Suprapubic skin (tissue), 4 donors: ENCODE results near the gene MOCOS. TPM values are rescaled to one million over a fixed set of nuclear protein-coding genes. Genes with fewer than 3 reads are reported as not detected.

Experiments
- DNase-seq, 2 donors: peaks; one replicate each; pipeline ENCODE4 v3.0.0-alpha.2; 2019; ENCODE audit warnings: low spot score in 2 of 2
- H3K27ac ChIP-seq: fragments of 200-600 bp; sonication (generic); one replicate; pipeline ENCODE4 v1.5.1; 2019
- H3K27me3 ChIP-seq: fragments of 200-600 bp; sonication (generic); one replicate; pipeline ENCODE4 v1.5.1; 2019
- H3K36me3 ChIP-seq: fragments of 200-600 bp; sonication (generic); one replicate; pipeline ENCODE4 v1.5.1; 2019
- H3K4me1 ChIP-seq: fragments of 200-600 bp; sonication (generic); one replicate; pipeline ENCODE4 v1.5.1; 2019
- H3K4me3 ChIP-seq: fragments of 200-600 bp; sonication (generic); one replicate; pipeline ENCODE4 v1.5.1; 2019; ENCODE audit warnings: mild to moderate bottlenecking
- H3K9me3 ChIP-seq: fragments of 200-600 bp; sonication (generic); one replicate; pipeline ENCODE4 v1.5.1; 2019
- CTCF ChIP-seq, 2 donors: fragments of 200-600 bp in 1 of 2; fragments of 450-650 bp in 1 of 2; sonication (generic) in 1 of 2; IDR thresholded peaks; one replicate each; pipeline ENCODE4 v1.5.1; 2016 to 2019; ENCODE audit warnings: antibody characterized with exemption in 2 of 2, mild to moderate bottlenecking in 1 of 2, moderate library complexity in 1 of 2
- EP300 ChIP-seq: sonication (generic); formaldehyde crosslinking; IDR thresholded peaks from one replicate; pipeline ENCODE4 v1.6.1; 2017; ENCODE audit warnings: antibody characterized with exemption
- POLR2A ChIP-seq, 2 donors: fragments of 450-650 bp; IDR thresholded peaks; one replicate each; pipeline ENCODE4 v1.6.1; 2017; ENCODE audit warnings: antibody characterized with exemption in 2 of 2, mild to moderate bottlenecking in 2 of 2, moderate library complexity in 2 of 2
- POLR2AphosphoS5 ChIP-seq, 3 donors: sonication (generic); formaldehyde crosslinking; IDR thresholded peaks; one replicate each; pipeline ENCODE4 v1.6.1; 2017; ENCODE audit warnings: antibody characterized with exemption in 3 of 3
- WGBS: methylation state at CpG from one replicate; pipeline ENCODE4 v1.1.5; 2018; 5-methylcytosine and 5-hydroxymethylcytosine counted together
- total RNA-seq, 4 donors: library from RNA; depleted of rRNA; stranded (reverse); fragments of >200 nt; gene quantifications; one replicate each; pipeline ENCODE4 v1.1.0, GENCODE V29; 2016

MOCOS gene
- total RNA-seq, 4 donors from 2014 or later: 4.6 to 9.2 (median 6.4) TPM

GRCh38 chr18:36181898-36182506 is 5.3 kb upstream of the MOCOS start:
- no peak for TF ChIP-seq CTCF (IDR thresholded peaks at IDR 0.05)
- no peak for TF ChIP-seq EP300
- H3K9me3 ChIP-seq: no peaks in the 10 kb centered on the region
- no peak for DNase-seq
- WGBS: 86% methylated on average over 3 of the region's 3 CpGs
- no peaks in the 10 kb centered on the region for H3K27me3 ChIP-seq
- H3K4me3 ChIP-seq: no peak overlapping the region
- no peak overlapping the region for H3K27ac ChIP-seq
- peaks cover 4% of the 10 kb centered on the region for H3K36me3 ChIP-seq
- H3K4me1 ChIP-seq: peaks cover 15% of the 10 kb centered on the region

GRCh38 chr18:36183033-36183432 is 4.3 kb upstream of the MOCOS start:
- DNase-seq: no peak
- H3K27ac ChIP-seq: no peak overlapping the region
- no peaks in the 10 kb centered on the region for H3K36me3 ChIP-seq
- TF ChIP-seq CTCF (IDR thresholded peaks at IDR 0.05): no peak
- no peak for TF ChIP-seq EP300
- TF ChIP-seq POLR2A (IDR thresholded peaks at IDR 0.05): no peak
- TF ChIP-seq POLR2AphosphoS5 (IDR thresholded peaks at IDR 0.05): no peak
- no peaks in the 10 kb centered on the region for H3K9me3 ChIP-seq
- no peak overlapping the region for H3K4me3 ChIP-seq
- WGBS: 91% methylated on average over 6 of the region's 6 CpGs
- no peaks in the 10 kb centered on the region for H3K27me3 ChIP-seq
- peaks cover 19% of the 10 kb centered on the region for H3K4me1 ChIP-seq

GRCh38 chr18:36183987-36184386 is 3.3 kb upstream of the MOCOS start:
- TF ChIP-seq CTCF (IDR thresholded peaks at IDR 0.05): no peak
- TF ChIP-seq POLR2A (IDR thresholded peaks at IDR 0.05): no peak
- TF ChIP-seq EP300: no peak
- TF ChIP-seq POLR2AphosphoS5 (IDR thresholded peaks at IDR 0.05): no peak

GRCh38 chr18:36185157-36185556 is 2.1 kb upstream of the MOCOS start:
- no peak for DNase-seq
- no peak for TF ChIP-seq POLR2AphosphoS5 (IDR thresholded peaks at IDR 0.05)
- 100% methylated on average over 2 of the region's 3 CpGs for WGBS

More at GRCh38 chr18:36183987-36184386, 3.3 kb upstream of the MOCOS start:
- no peak overlapping the region for H3K4me3 ChIP-seq
- H3K27ac ChIP-seq: no peak overlapping the region
- H3K36me3 ChIP-seq: no peaks in the 10 kb centered on the region
- H3K4me1 ChIP-seq: peaks cover 25% of the 10 kb centered on the region
- H3K27me3 ChIP-seq: no peaks in the 10 kb centered on the region
- DNase-seq: no peak
- WGBS: 97% methylated on average over 2 of the region's 2 CpGs
- no peaks in the 10 kb centered on the region for H3K9me3 ChIP-seq

GRCh38 chr18:36185901-36186460 is 1.3 kb upstream of the MOCOS start:
- Histone ChIP-seq H3K27ac (no peak overlapping the region), H3K9me3 (no peaks in the 10 kb centered on the region), H3K27me3 (no peaks in the 10 kb centered on the region), H3K4me1 (peaks cover 18% of the 10 kb centered on the region), H3K4me3 (no peak overlapping the region), H3K36me3 (no peaks in the 10 kb centered on the region)
- TF ChIP-seq CTCF (IDR thresholded peaks at IDR 0.05) (no peak), POLR2AphosphoS5 (IDR thresholded peaks at IDR 0.05) (no peak), EP300 (no peak), POLR2A (IDR thresholded peaks at IDR 0.05) (no peak)
- 79% methylated on average over 17 of the region's 18 CpGs for WGBS
- DNase-seq: no peak

More at GRCh38 chr18:36185157-36185556, 2.1 kb upstream of the MOCOS start:
- H3K36me3 ChIP-seq: no peaks in the 10 kb centered on the region
- H3K27ac ChIP-seq: no peak overlapping the region
- H3K9me3 ChIP-seq: no peaks in the 10 kb centered on the region
- peaks cover 21% of the 10 kb centered on the region for H3K4me1 ChIP-seq
- no peak overlapping the region for H3K4me3 ChIP-seq
- H3K27me3 ChIP-seq: no peaks in the 10 kb centered on the region
